Right hindlimb (tissue), 1 donor: ENCODE results near the gene BCL7C.
"Not testable (repeated sequence)": the region's sequence is repeated elsewhere in the genome, so short reads cannot be mapped to it uniquely, and the experiment has no call there.

ENCODE experiments used
- DNase-seq: peaks from one replicate; pipeline ENCODE4 v3.0.0-alpha.2; 2018

The BCL7C gene

DNA sequence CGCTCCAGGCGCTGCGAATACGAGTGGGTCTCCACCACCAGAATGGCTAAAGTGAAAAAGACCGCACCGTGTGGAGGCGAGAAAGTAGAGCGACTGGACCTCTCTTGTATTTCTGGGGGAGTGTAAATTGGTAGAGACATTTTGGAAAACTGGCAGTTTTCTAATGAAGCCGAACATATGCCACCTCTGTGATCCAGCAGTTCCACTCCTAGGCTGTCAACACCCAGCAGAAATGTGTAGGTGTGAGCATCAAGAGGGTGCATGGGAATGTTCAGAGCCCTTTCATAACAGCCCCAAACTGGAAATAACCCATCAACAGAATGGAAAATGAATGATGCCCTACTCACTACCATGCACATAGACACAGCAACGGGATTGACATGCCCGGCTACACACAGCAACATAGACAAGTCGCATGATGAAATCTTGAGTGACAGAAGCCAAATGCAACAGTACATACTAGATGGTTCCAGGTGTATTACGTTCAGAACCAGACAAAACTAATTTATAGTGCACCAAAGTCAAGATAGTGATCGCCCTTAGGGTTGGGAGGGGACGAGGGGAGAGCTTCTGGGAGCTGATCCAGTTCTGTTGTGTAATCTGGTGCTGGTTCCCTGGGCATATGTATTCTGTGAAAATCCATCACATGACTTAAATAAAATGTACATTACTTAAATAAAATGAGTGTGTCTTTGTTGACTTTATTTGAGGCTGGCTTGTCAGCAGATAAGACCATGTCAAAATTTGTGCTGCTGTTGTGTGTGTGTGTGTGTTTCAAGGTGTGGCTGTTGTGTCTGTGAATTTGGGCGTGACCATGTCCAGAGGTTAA is 877 bp upstream of the BCL7C start:
- no peak for DNase-seq

- peak; percentile 46 for DNase-seq
These were observed 497 bp downstream of the BCL7C start for GRCh38 chr16:30893417-30893743.

- no peak for DNase-seq
These were observed 1.0 kb downstream of the BCL7C start for GRCh38 chr16:30892670-30893416.

DNA sequence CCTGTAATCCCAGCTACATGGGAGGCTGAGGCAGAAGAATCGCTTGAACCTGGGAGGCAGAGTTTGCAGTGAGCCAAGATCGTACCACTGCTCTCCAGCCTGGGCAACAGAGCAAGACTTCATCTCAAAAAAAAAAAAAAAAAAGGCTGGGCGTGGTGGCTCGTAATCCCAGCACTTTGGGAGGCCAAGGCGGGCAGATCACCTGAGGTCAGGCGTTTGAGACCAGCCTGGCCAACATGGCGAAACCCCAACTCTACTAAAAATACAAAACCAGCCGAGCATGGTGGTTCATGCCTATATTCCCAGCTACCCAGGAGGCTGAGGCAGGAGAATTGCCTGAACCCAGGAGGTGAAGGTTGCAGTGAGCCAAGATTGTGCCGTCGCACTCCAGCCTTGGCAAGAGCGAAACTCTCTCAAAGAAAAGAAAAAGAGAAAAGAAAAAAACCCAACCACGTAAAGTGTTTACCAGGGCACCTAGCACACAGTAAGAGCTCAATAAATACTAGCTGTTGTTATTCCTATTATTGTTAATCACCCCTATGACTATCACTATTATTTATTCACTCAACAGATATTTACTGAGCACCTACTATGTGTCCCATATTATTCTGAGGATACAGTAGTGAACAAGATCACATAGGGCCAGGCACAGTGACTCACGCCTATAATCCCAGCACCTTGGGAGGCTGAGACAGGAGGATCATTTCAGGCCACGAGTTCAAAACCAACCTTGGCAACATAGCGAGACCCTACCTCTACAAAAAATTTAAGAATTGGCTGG is 2.6 kb downstream of the BCL7C start:
- not testable (repeated sequence) for DNase-seq

DNA sequence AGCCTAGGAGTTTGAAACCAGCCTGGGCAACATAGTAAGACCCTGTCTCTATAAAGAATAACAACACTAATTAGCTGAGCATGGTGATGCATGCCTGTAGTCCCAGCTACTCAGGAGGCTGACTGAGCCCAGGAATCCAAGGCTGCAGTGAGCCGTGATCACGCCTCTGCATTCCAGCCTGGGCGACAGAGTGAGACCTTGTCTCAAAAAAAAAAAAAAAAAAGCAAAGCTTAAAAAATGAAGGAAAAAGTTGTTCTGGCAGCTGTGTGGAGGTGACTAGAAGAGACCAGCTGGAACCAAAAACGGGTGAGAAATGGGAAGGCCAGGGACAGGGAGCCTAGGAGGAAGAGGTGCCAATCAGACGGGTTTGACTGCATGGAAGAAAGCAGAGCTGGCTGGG is 4.2 kb downstream of the BCL7C start:
- DNase-seq, result no peak

DNA sequence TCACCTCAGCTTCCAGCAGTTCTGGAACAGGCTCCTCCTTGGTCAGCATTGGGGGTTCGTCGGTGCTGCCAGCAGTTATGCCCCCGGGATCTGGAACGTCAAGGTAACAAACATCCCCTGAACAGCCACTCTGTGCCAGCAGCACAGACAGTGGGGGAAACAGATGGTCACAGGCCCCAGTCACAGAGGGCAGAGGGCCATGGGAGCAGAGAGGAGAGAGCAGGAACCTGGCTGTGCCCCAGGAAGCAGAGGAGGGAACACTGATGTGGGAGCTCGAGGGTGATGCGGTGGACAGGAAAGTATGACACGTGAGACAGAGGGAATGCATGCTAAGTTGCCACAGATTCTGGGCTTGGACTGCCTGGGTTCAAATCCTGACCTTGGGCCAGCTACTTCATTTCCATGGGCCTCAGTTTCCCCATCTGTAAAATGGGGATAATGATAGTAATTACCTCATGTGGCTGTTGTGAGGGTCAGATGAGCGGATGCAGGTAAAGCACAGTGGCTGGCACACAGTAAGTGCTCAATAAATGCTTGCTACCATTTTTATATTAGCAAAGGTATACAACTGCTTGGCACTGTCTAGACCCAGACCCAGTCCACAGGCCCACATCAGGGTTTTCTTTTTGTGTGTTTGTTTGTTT is 4.9 kb downstream of the BCL7C start:
- DNase-seq, result no peak

DNA sequence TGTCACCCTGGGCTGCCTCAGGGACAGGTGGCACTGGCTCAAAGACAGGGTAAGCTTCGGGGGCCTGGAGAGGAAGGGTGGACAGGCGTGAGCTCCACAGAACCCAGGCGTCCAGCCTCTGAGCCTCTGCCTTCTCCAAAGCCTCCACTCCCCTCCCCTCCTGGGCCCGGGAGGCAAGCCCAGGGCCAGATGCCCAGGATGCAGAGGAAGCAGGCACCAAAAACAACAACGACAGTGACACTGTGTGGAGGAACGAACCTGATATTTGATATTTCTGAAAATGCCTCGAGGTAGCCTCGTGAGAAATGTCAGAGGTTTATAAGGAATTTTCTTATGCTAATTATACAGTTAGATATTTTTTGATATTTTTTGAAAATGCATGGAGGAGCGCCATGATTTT is 6.0 kb downstream of the BCL7C start:
- no peak for DNase-seq

DNA sequence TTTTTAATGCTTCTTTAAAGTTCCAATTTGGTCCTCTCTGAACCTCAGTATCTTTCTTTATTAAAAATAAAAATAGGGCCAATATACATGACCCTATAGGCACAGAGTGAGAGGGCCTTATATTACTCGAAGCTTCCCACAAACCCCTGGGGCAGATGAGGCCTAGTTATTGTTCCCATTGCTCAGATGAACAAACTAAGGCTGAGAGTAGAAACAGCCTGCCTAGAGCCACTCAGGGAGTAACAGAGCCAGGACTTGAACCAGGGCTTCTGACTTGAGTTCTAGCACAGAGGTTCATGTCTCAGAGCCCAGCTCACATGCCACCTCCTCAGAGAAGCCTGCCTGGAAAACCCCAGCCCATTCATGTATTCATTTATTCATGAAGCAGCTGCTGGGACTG is 7.7 kb downstream of the BCL7C start:
- no peak for DNase-seq

DNA sequence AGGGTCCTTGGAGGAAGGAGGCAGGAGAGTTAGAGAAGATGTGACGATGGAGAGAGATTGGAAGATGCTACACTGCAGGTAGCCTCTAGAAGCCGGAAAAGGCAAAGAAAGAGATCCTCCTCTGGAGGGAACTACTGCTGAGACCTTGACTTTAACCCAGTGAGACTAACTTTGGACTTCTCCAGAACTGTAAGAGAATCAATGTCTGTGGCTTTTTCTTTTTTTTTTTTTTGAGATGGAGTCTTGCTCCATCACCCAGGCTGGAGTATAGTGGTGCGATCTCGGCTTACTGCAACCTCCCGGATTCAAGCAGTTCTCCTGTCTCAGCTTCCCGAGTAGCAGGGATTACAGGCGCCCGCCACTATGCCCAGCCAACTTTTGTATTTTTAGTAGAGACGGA is 8.7 kb downstream of the BCL7C start:
- no peak for DNase-seq

DNA sequence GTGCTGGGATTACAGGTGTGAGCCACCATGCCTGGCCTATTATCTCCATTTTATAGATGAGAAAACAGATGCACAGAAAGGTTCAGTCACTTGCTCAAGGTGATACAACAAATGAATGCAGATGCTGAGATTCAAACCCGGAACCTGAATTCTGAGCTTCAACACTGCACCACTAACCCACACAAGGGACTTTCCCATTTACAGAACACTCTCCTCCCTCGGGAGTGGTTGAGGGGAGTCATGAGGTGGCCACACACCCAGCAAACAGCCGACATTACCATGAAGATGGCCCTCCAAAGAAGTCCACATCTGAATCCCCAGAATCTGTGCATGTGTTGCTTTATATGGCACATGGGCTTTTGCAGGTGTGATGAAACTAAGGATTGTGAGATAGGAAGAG is 9.1 kb downstream of the BCL7C start:
- no peak for DNase-seq

GRCh38 chr16:30882429-30883310 is 11.2 kb downstream of the BCL7C start:
- DNase-seq, result no peak

GRCh38 chr16:30876867-30877266 is 17.0 kb downstream of the BCL7C start:
- no peak for DNase-seq

DNA sequence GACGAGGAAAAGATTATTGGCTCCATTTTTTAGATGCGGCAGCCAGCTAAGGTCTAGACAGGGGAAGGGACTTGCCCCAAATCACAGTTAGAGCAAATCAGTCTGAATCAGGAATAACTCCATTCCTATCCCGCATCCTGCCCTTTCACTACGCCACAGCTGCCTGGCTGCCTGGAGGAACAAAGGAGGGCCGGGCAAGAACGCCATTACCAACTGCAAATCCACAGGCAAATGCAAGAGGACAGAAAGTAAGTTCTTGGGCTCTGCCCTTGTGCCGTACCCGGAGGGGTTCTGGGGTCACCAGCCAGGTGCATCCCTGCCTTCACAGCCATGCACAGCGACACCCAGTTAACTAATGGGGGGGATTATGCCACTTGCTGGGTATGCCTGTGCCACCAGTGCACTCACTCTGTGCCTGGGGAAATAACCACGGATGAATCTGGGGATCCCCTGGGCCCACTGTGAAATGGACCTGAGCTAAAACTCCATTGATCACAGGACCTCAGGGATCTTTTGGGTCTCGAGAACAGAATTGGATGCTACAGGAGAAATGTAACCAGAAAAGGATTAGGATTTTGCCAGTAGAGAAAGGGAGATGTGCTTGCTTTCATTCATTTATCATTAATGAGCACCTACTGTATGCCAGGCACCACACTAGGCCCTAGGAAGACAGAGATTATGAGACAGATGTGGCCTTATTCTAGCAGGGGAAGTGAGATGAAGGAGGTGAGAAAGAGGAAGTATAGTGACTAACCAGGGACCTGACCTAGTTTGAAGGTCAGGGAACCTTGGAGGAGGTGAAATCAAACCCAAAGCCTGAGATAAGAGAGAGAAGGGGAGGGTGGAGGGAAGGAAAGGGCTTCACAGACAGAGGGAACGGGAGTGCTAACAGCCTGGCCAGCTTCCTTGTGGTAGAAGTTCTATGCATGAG is 17.7 kb downstream of the BCL7C start:
- no peak for DNase-seq

GRCh38 chr16:30874821-30875717 is 18.8 kb downstream of the BCL7C start:
- DNase-seq, result peak; percentile 95

- DNase-seq, result no peak
These were observed 19.5 kb downstream of the BCL7C start for GRCh38 chr16:30874244-30874820.

DNA sequence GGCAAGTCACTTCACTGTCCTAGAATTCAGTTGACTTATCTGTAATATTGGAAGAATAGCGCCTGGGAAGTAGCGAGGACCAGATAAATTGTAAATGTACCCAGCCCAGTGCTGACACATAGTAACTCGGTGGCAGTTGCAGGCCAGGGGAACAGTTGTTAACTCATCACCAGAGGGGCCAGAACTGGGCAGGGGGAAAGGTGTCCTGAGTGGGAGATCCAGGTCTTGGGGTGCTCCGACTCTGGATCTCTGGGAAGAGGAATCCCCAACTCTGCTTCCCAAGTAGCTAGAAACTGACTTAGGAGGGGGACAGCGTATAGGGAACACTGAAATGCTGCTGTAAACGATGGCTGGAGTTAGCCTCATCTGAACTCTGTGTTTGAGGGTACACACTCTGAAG is 23.0 kb downstream of the BCL7C start:
- no peak for DNase-seq

GRCh38 chr16:30867747-30868146 is 26.1 kb downstream of the BCL7C start:
- DNase-seq, result no peak

GRCh38 chr16:30866031-30866430 is 27.8 kb downstream of the BCL7C start:
- DNase-seq, result no peak

DNA sequence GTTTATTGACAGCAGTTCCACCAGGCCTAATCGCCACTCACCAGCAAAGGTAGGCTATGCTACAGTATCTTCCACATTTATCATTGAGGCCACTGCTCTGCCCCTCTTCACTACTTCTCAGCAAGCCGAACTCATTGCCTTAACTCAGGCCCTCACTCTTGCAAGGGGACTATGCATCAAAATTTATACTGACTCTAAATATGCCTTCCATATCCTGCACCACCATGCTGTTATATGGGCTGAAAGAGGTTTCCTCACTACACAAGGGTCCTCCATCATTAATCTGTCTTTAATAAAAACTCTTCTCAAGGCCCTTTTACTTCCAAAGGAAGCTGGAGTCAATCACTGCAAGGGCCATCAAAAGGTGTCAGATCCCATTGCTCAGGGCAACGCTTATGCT is 30.7 kb downstream of the BCL7C start:
- DNase-seq, result not testable (repeated sequence)
